Bronchial epithelial cell (primary cell): ENCODE results near the gene LTBP1. TPM values are rescaled to one million over a fixed set of nuclear protein-coding genes. Genes with fewer than 3 reads are reported as not detected.
"Not testable (repeated sequence)": the region's sequence is repeated elsewhere in the genome, so short reads cannot be mapped to it uniquely, and the experiment has no call there.

Experiments used
- DNase-seq: peaks from one replicate; pipeline ENCODE4 v3.0.0-alpha.2; 2010; ENCODE audit warnings: low read depth
- FAIRE-seq: peaks from 2 replicates; lab custom pipeline; 2011; peaks lifted over from hg19 to GRCh38; lab: Jason Lieb, UNC
- H3K27me3 ChIP-seq: 2 replicates; pipeline ENCODE4 v1.5.1; 2011; ENCODE audit warnings: low read length; ENCODE audit not compliant: control insufficient read depth, insufficient read depth
- H3K36me3 ChIP-seq: 2 replicates; pipeline ENCODE4 v1.5.1; 2011; ENCODE audit warnings: low read length; ENCODE audit not compliant: control insufficient read depth, insufficient read depth
- H3K4me3 ChIP-seq: 2 replicates; pipeline ENCODE4 v1.5.1; 2011; ENCODE audit warnings: mild to moderate bottlenecking, low read depth, low read length, control low read depth
- total RNA-seq: library from RNA; depleted of rRNA; stranded (reverse); fragments of >200 nt; gene quantifications from 2 replicates; pipeline ENCODE4 v1.2.1, GENCODE V29; 2014
- TF ChIP-seq, protein P1 (sequence below): IDR thresholded peaks from 2 replicates; pipeline ENCODE4 v1.5.1; 2011; ENCODE audit warnings: mild to moderate bottlenecking, moderate library complexity, low read length, control low read depth, inconsistent platforms; ENCODE audit not compliant: insufficient read depth, severe bottlenecking

LTBP1 gene
- total RNA-seq, 1 donor from 2014 or later: 6.6 TPM

GRCh38 chr2:33381301-33381858 lies 434.6 kb downstream of the LTBP1 start:
- no peak overlapping the region for H3K4me3 ChIP-seq
- no peak for FAIRE-seq
- no peaks in the 10 kb centered on the region for H3K27me3 ChIP-seq
- TF ChIP-seq, protein P1, sequence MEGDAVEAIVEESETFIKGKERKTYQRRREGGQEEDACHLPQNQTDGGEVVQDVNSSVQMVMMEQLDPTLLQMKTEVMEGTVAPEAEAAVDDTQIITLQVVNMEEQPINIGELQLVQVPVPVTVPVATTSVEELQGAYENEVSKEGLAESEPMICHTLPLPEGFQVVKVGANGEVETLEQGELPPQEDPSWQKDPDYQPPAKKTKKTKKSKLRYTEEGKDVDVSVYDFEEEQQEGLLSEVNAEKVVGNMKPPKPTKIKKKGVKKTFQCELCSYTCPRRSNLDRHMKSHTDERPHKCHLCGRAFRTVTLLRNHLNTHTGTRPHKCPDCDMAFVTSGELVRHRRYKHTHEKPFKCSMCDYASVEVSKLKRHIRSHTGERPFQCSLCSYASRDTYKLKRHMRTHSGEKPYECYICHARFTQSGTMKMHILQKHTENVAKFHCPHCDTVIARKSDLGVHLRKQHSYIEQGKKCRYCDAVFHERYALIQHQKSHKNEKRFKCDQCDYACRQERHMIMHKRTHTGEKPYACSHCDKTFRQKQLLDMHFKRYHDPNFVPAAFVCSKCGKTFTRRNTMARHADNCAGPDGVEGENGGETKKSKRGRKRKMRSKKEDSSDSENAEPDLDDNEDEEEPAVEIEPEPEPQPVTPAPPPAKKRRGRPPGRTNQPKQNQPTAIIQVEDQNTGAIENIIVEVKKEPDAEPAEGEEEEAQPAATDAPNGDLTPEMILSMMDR: no peak
- H3K36me3 ChIP-seq: no peaks in the 10 kb centered on the region
- no peak for DNase-seq

- TF ChIP-seq, protein P1: no peak
- Histone ChIP-seq H3K27me3 (no peaks in the 10 kb centered on the region), H3K4me3 (no peak overlapping the region), H3K36me3 (no peaks in the 10 kb centered on the region)
- no peak for FAIRE-seq
- no peak for DNase-seq
These were observed 437.3 kb downstream of the LTBP1 start for GRCh38 chr2:33383855-33384598.

- no peaks in the 10 kb centered on the region for H3K27me3 ChIP-seq
- TF ChIP-seq, protein P1: no peak
- no peaks in the 10 kb centered on the region for H3K36me3 ChIP-seq
- H3K4me3 ChIP-seq: no peak overlapping the region
- DNase-seq (no peak), FAIRE-seq (no peak)
These were observed 437.8 kb downstream of the LTBP1 start for GRCh38 chr2:33384599-33384961.

- Histone ChIP-seq H3K4me3 (no peak overlapping the region), H3K36me3 (no peaks in the 10 kb centered on the region), H3K27me3 (no peaks in the 10 kb centered on the region)
- TF ChIP-seq, protein P1: no peak
- DNase-seq (no peak), FAIRE-seq (no peak)
These were observed 442.2 kb downstream of the LTBP1 start for GRCh38 chr2:33388996-33389395.

DNA sequence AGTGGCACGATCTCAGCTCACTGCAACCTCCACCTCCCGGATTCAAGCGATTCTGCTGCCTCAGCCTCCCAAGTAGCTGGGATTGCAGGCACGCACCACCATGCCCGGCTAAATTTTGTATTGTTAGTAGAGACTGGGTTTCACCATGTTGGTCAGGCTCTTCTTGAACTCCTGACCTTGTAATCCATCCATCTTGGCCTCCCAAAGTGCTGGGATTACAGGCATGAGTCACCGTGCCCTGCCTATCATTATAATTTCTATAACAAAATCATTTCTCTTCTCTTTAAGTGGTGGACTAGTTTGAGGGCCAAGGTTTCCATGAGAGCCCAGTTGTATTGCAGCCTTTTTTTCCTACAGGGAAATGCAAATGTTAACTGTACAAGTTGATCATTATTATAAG lies 442.9 kb downstream of the LTBP1 start:
- not testable (repeated sequence) for FAIRE-seq

GRCh38 chr2:33391529-33392255 lies 444.9 kb downstream of the LTBP1 start:
- no peaks in the 10 kb centered on the region for H3K36me3 ChIP-seq
- TF ChIP-seq, protein P1: no peak
- FAIRE-seq: no peak
- no peak overlapping the region for H3K4me3 ChIP-seq
- no peaks in the 10 kb centered on the region for H3K27me3 ChIP-seq
- no peak for DNase-seq

More for the DNA sequence above, 442.9 kb downstream of the LTBP1 start:
- not testable (repeated sequence) for DNase-seq, H3K36me3 ChIP-seq, H3K4me3 ChIP-seq, H3K27me3 ChIP-seq
